GM12878 (cell line): Measurements from ENCODE around the gene TRAT1. TPM values are rescaled to one million over a fixed set of nuclear protein-coding genes. Genes with fewer than 3 reads are reported as not detected.

ENCODE experiments used
- ATAC-seq: fragments of 200-7000 bp; cut with Tn5 transposase; 3 replicates; pipeline ENCODE4 v1.9.1; 2020; ENCODE audit warnings: mild to moderate bottlenecking, moderate library complexity
- BruUV-seq: library from RNA; stranded (reverse); fragments of 400-500 nt; replicated peaks from 2 replicates; lab custom pipeline; 2021; lab: Mats Ljungman, UMichigan
- CTCF ChIA-PET: fragments of 300-600 bp; sonication (Branson Sonifier 250); formaldehyde crosslinking; extraction: SDS; loops from one replicate; lab custom pipeline; 2021; ENCODE audit warnings: inconsistent platforms; lab: Yijun Ruan, JAX
- POLR2A ChIA-PET: fragments of 350-600 bp; formaldehyde crosslinking; extraction: SDS; loops from one replicate; lab custom pipeline; 2021; ENCODE audit warnings: inconsistent platforms; lab: Charles Lee
- RAD21 ChIA-PET: fragments of 300-600 bp; sonication (Branson Sonifier 250); formaldehyde crosslinking; loops from one replicate; lab custom pipeline; 2023; ENCODE audit warnings: antibody characterized with exemption; ENCODE audit not compliant: unreplicated experiment; lab: Charles Lee
- SMC1A ChIA-PET: fragments of 300-600 bp; sonication (Branson Sonifier 250); formaldehyde crosslinking; loops from one replicate; lab custom pipeline; 2023; ENCODE audit not compliant: unreplicated experiment, uncharacterized antibody; lab: Charles Lee
- DNase-seq: peaks from one replicate; pipeline ENCODE4 v3.0.0-alpha.2; 2011; ENCODE audit warnings: low read depth, low spot score
- FAIRE-seq: peaks from 3 replicates; lab custom pipeline; 2011; peaks lifted over from hg19 to GRCh38; lab: Jason Lieb, UNC
- H2AFZ ChIP-seq: 2 replicates; pipeline ENCODE4 v1.6.0; 2011; ENCODE audit warnings: low read depth, low read length, control low read depth; ENCODE audit not compliant: control insufficient read depth
- H3K27ac ChIP-seq: 2 replicates; pipeline ENCODE4 v1.5.1; 2011; ENCODE audit warnings: control low read depth; ENCODE audit not compliant: control insufficient read depth, insufficient read depth
- H3K27me3 ChIP-seq, 2 experiments: replicated peaks in 1 of 2; 2 replicates each; pipeline versions ENCODE4 v1.6.0 to v1.6.1; 2011; ENCODE audit warnings: low read length in 1 of 2; ENCODE audit not compliant: control insufficient read depth in 2 of 2, insufficient read depth in 2 of 2
- H3K36me3 ChIP-seq, 2 experiments: 2 replicates each; pipeline ENCODE4 v1.5.1; 2011; ENCODE audit warnings: low read length in 1 of 2; ENCODE audit not compliant: control insufficient read depth in 2 of 2, insufficient read depth in 2 of 2
- H3K4me1 ChIP-seq: 2 replicates; pipeline ENCODE4 v1.6.1; 2011; ENCODE audit warnings: mild to moderate bottlenecking, low read length, moderate library complexity, mixed read lengths; ENCODE audit not compliant: control insufficient read depth, insufficient read depth
- H3K4me2 ChIP-seq: 2 replicates; pipeline ENCODE4 v1.6.0; 2011; ENCODE audit warnings: control low read depth; ENCODE audit not compliant: control insufficient read depth, insufficient read depth
- H3K4me3 ChIP-seq: fragments of 200-600 bp; sonication (generic); 2 replicates; pipeline ENCODE4 v1.5.1; 2016
- H3K79me2 ChIP-seq: 2 replicates; pipeline ENCODE4 v1.6.0; 2011; ENCODE audit warnings: low read length; ENCODE audit not compliant: control insufficient read depth, insufficient read depth
- H3K9ac ChIP-seq: 2 replicates; pipeline ENCODE4 v1.8.0; 2011; ENCODE audit warnings: low read length, control low read depth, mixed read lengths; ENCODE audit not compliant: control insufficient read depth, insufficient read depth
- H3K9me3 ChIP-seq: replicated peaks from 3 replicates; pipeline ENCODE4 v1.5.1; 2011; ENCODE audit warnings: mild to moderate bottlenecking, low read length; ENCODE audit not compliant: control insufficient read depth, insufficient read depth
- H4K20me1 ChIP-seq: 2 replicates; pipeline ENCODE4 v1.6.0; 2011; ENCODE audit not compliant: control insufficient read depth, insufficient read depth
- CBFB ChIP-seq: IDR thresholded peaks from 2 replicates; pipeline ENCODE4 v1.6.1; 2016; ENCODE audit warnings: antibody characterized with exemption, low read depth
- CEBPZ ChIP-seq: fragments of 150-350 bp; IDR thresholded peaks from 2 replicates; pipeline ENCODE4 v1.6.1; 2016; ENCODE audit warnings: low read depth, low read length
- EED ChIP-seq: sonication (generic); IDR thresholded peaks from 2 replicates; pipeline ENCODE4 v1.6.1; 2016; ENCODE audit warnings: antibody characterized with exemption, low read depth
- EP300 ChIP-seq, 2 experiments: fragments of 150-350 bp in 1 of 2; IDR thresholded peaks; 2 replicates each; pipeline ENCODE4 v1.6.1; 2011 to 2012; ENCODE audit warnings: low read depth in 2 of 2, low read length in 2 of 2, borderline replicate concordance in 1 of 2, improper control_type of control experiment in 1 of 2, inconsistent platforms in 1 of 2; ENCODE audit not compliant: control insufficient read depth in 1 of 2
- JUNB ChIP-seq: IDR thresholded peaks from 2 replicates; pipeline ENCODE4 v1.6.1; 2016; ENCODE audit warnings: antibody characterized with exemption, mild to moderate bottlenecking
- MAX ChIP-seq: IDR thresholded peaks from 2 replicates; pipeline ENCODE4 v1.6.1; 2012; ENCODE audit warnings: low read depth, low read length, improper control_type of control experiment
- MEF2B ChIP-seq: fragments of 450-650 bp; IDR thresholded peaks from 2 replicates; pipeline ENCODE4 v1.6.1; 2018; ENCODE audit warnings: mild to moderate bottlenecking, moderate library complexity; ENCODE audit not compliant: partially characterized antibody, poor library complexity, severe bottlenecking
- RCOR1 ChIP-seq: conservative IDR thresholded peaks from 2 replicates; pipeline ENCODE4 v1.6.1; 2012; ENCODE audit warnings: low read depth, low read length, improper control_type of control experiment
- SMC3 ChIP-seq: IDR thresholded peaks from 2 replicates; pipeline ENCODE4 v1.6.1; 2011; ENCODE audit warnings: low read length, improper control_type of control experiment, borderline replicate concordance
- YY1 ChIP-seq: IDR thresholded peaks from 2 replicates; pipeline ENCODE4 v1.6.1; 2011; ENCODE audit warnings: low read depth, mild to moderate bottlenecking, low read length
- WGBS: methylation state at CpG from one replicate; pipeline ENCODE4 v1.1.6; 2016; ENCODE audit warnings: low lambda C conversion rate; ENCODE audit not compliant: insufficient replicate concordance, insufficient coverage; ENCODE audit errors: missing lambda C conversion rate; 5-methylcytosine and 5-hydroxymethylcytosine counted together
- in situ Hi-C: fragments of 300-500 bp; cut with MboI; formaldehyde crosslinking; loops from 9 replicates; pipeline ENCODE4 v1.14.3; 2018; ENCODE audit warnings: mixed read lengths
- intact Hi-C: fragments of 100-400 bp; cut with micrococcal nuclease; formaldehyde crosslinking; loops from one replicate; pipeline ENCODE4 v1.14.2; 2022; ENCODE audit not compliant: unreplicated experiment
- polyA plus RNA-seq, 11 experiments: library from polyadenylated mRNA; depleted of rRNA in 4 of 11; unstranded in 6 of 11; stranded (reverse) in 5 of 11; fragments of >200 nt; fragmentation: Nextera tagmentation in 4 of 11; fragmentation: Illumina TruSeq in 1 of 11; extraction: Ambion mirVana in 4 of 11; extraction: Trizol in 1 of 11; gene quantifications; 1 replicate in 1 of 11; 2 replicates in 10 of 11; pipeline versions ENCODE4 v1.2.1 to v1.2.3, GENCODE V29; 2011 to 2016; ENCODE audit warnings: inconsistent platforms in 2 of 11, missing spikeins in 2 of 11, low read depth in 1 of 11
- total RNA-seq, 4 experiments: library from RNA; depleted of rRNA in 3 of 4; stranded (reverse); fragments of >200 nt in 3 of 4; fragmentation: Illumina TruSeq in 1 of 4; extraction: Trizol in 1 of 4; gene quantifications; 2 replicates each; pipeline versions ENCODE4 v1.2.1 to v1.2.3, GENCODE V29; 2013 to 2021

Gene TRAT1
- total and polyA plus RNA-seq, 10 of the 15 experiments (the other 5 are each of a cell fraction or from before 2014, with no cell fraction given) = 0.11 to 1.5 (median 0.18) TPM; not detected in 2

GRCh38 chr3:108862865-108863798 is 40.5 kb downstream of the TRAT1 start:
- FAIRE-seq = no peak
- intact Hi-C loops = no loop called here
- Histone ChIP-seq H3K27me3 (no peaks in the 10 kb centered on the region), H3K9me3 (no peaks in the 10 kb centered on the region), H3K27ac (no peak overlapping the region), H3K4me3 (no peak overlapping the region), H3K79me2 (no peaks in the 10 kb centered on the region), H3K4me1 (no peaks in the 10 kb centered on the region), H4K20me1 (no peaks in the 10 kb centered on the region), H3K9ac (no peak overlapping the region), H3K4me2 (no peak overlapping the region), H2AFZ (no peak overlapping the region), H3K36me3 (no peaks in the 10 kb centered on the region)
- 8% methylated on average over 7 of the region's 7 CpGs for WGBS
- ChIA-PET RAD21 (no interaction called here), SMC1A (interaction anchor here (1.0 to 1.1 kb wide), 2 partner anchors 9 kb away, joined by 3 to 4 read pairs; no protein-coding TSS in a partner anchor), POLR2A (no interaction called here), CTCF (interaction anchor here (1.2 kb wide), 1 partner anchor 9 kb away, joined by 3 read pairs; no protein-coding TSS in a partner anchor)
- in situ Hi-C loops = no loop called here
- TF ChIP-seq JUNB = 0 out of 2 replicates have a peak, but pooled peaks have one; percentile 15
- no peak for TF ChIP-seq RCOR1
- no peak for DNase-seq
- peak; percentile 89 for ATAC-seq
- no TSS peak for BruUV-seq

- ATAC-seq = no peak; the same call in 2 of the 3 replicates
- Histone ChIP-seq H3K27ac (no peak overlapping the region), H2AFZ (no peak overlapping the region), H3K27me3 (no peaks in the 10 kb centered on the region), H3K36me3 (no peaks in the 10 kb centered on the region), H3K79me2 (no peaks in the 10 kb centered on the region), H4K20me1 (no peaks in the 10 kb centered on the region), H3K4me1 (no peaks in the 10 kb centered on the region), H3K9ac (no peak overlapping the region), H3K4me2 (no peak overlapping the region), H3K9me3 (no peaks in the 10 kb centered on the region), H3K4me3 (no peak overlapping the region)
- 74% methylated on average over 6 of the region's 6 CpGs for WGBS
- ChIA-PET CTCF (no interaction called here), SMC1A (interaction anchor here (1.1 kb wide), 1 partner anchor 10 kb away, joined by 3 read pairs; no protein-coding TSS in a partner anchor), RAD21 (no interaction called here), POLR2A (no interaction called here)
- intact Hi-C loops = no loop called here
- no peak for DNase-seq
- no TSS peak for BruUV-seq
- in situ Hi-C loops = no loop called here
- no peak for FAIRE-seq
- TF ChIP-seq EED (no peak), CBFB (no peak), CEBPZ (no peak), MEF2B (no peak), MAX (no peak), YY1 (no peak), SMC3 (no peak), EP300 (IDR thresholded peaks at IDR 0.05; ENCODE audit: borderline replicate concordance in 1 of 2, control insufficient read depth in 1 of 2, low read depth in 2 of 2, low read length in 2 of 2) (no peak)
Measured at GRCh38 chr3:108863799-108864135, 41.2 kb downstream of the TRAT1 start.
